HUES6 (cell line): ENCODE results near the gene KCNN3.

Source experiments
- H3K27ac ChIP-seq: 2 replicates; pipeline ENCODE4 v1.7.0; 2013; ENCODE audit warnings: low read depth, mild to moderate bottlenecking, low read length, inconsistent platforms
- H3K27me3 ChIP-seq: 2 replicates; pipeline ENCODE4 v1.6.1; 2013; ENCODE audit warnings: low read length; ENCODE audit not compliant: control insufficient read depth, insufficient read depth
- H3K36me3 ChIP-seq: 2 replicates; pipeline ENCODE4 v1.6.1; 2013; ENCODE audit warnings: low read length; ENCODE audit not compliant: control insufficient read depth, insufficient read depth
- H3K4me1 ChIP-seq: 2 replicates; pipeline ENCODE4 v1.6.1; 2013; ENCODE audit warnings: low read length; ENCODE audit not compliant: control insufficient read depth, insufficient read depth
- H3K4me3 ChIP-seq: 2 replicates; pipeline ENCODE4 v1.5.1; 2013; ENCODE audit warnings: low read depth, low read length
- H3K9ac ChIP-seq: one replicate; pipeline ENCODE4 v1.6.1; 2013; ENCODE audit warnings: mild to moderate bottlenecking, low read length
- H3K9me3 ChIP-seq: 2 replicates; pipeline ENCODE4 v1.6.1; 2013; ENCODE audit warnings: low read depth, low read length; ENCODE audit not compliant: control insufficient read depth, insufficient read depth

The KCNN3 gene

DNA sequence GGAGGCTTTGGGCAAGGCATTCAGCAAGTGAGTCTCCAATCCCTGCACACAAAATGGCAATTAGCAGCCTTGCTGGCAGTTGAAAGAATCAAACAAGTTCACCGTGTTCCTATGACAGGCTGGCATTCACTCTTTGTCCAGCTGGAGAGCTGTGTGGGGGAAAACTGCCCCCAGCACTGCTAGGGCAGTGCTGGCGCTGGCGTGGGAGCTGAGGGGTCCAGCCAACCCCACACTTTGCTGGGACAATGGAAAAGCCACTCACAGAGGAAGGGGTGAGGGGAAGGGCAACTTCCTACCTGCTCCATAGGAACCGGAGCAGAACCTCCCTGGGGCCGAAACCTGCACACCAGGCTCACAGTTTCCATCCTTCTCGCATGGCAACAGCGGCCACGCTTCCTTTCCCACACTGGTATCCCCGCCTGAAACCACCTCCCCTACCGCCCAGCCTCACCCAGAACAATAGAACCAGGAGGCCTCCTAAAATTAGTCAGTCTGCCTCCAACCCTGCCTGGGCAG is 26.7 kb upstream of the KCNN3 start:
- Histone ChIP-seq H3K9me3 (no peaks in the 10 kb centered on the region), H3K4me1 (no peaks in the 10 kb centered on the region), H3K9ac (no peak overlapping the region)

DNA sequence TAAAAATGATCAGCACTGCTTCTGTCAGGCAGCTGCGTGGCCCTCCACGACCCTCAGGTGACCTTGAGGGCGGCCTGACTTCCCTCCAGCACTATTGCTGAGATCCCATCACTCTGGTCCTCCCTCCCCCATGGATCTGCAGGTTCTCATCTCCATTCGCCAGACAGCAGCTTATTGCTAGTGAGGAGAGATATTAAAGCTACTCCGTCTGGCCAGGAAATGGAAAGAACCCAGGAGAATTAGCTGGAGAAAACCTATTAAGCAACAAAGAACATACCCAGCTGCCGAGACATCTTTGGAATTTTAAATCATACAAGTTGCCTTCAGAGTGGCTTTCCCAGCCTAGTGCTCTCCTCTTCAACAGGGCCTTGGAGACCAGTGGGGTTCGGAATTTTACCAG is 25.7 kb upstream of the KCNN3 start:
- H3K4me1 ChIP-seq, result no peaks in the 10 kb centered on the region
- no peaks in the 10 kb centered on the region for H3K36me3 ChIP-seq
- H3K27ac ChIP-seq, result no peak overlapping the region
- no peak overlapping the region for H3K4me3 ChIP-seq
- no peak overlapping the region for H3K9ac ChIP-seq
- H3K27me3 ChIP-seq, result no peaks in the 10 kb centered on the region
- no peaks in the 10 kb centered on the region for H3K9me3 ChIP-seq

More for the DNA sequence above, 26.7 kb upstream of the KCNN3 start:
- H3K36me3 ChIP-seq, result no peaks in the 10 kb centered on the region
- H3K27me3 ChIP-seq, result no peaks in the 10 kb centered on the region
- no peak overlapping the region for H3K27ac ChIP-seq
- no peak overlapping the region for H3K4me3 ChIP-seq

DNA sequence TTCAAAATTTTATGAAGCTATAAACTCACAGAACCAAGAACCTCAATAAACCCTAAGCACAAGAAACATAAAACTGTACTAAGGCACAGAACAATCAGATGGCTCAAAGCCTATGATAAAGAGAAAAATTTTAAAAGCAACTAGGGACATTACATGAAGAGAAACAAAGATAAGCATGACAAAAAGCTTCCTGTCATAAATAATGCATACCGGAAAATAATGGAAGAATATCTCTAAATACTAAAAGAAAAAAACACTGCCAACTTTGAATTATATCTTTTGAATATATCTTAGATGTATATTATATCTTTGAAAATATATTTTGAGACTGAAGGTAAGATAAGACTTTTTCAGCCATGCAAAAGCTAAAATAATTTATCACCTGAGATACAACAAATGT is 21.4 kb upstream of the KCNN3 start:
- H3K9me3 ChIP-seq, result no peaks in the 10 kb centered on the region
- no peak overlapping the region for H3K9ac ChIP-seq
- no peak overlapping the region for H3K27ac ChIP-seq
- no peaks in the 10 kb centered on the region for H3K27me3 ChIP-seq
- no peaks in the 10 kb centered on the region for H3K36me3 ChIP-seq
- no peaks in the 10 kb centered on the region for H3K4me1 ChIP-seq
- no peak overlapping the region for H3K4me3 ChIP-seq

DNA sequence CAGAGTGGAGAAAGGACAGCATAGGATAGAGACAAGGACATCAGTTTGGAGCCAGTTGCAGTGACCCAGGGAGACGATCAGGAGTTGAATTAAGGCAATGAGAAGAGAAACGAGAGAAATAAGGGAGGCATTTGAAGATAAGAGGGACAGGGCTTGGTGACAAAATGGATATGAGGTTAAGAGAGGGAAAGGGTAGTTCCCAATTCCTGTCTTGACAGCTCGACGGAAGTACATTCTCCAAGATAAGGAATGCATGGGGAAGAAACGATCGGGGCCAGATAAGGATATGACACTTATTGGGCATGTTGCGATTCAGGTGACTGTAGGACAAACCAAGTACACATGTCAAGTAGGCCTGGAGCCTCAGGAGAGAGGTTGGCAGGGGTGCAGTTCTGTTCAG is 18.7 kb upstream of the KCNN3 start:
- Histone ChIP-seq H3K27me3 (no peaks in the 10 kb centered on the region), H3K27ac (no peak overlapping the region), H3K9ac (no peak overlapping the region), H3K36me3 (no peaks in the 10 kb centered on the region), H3K4me1 (no peaks in the 10 kb centered on the region), H3K4me3 (no peak overlapping the region), H3K9me3 (no peaks in the 10 kb centered on the region)

DNA sequence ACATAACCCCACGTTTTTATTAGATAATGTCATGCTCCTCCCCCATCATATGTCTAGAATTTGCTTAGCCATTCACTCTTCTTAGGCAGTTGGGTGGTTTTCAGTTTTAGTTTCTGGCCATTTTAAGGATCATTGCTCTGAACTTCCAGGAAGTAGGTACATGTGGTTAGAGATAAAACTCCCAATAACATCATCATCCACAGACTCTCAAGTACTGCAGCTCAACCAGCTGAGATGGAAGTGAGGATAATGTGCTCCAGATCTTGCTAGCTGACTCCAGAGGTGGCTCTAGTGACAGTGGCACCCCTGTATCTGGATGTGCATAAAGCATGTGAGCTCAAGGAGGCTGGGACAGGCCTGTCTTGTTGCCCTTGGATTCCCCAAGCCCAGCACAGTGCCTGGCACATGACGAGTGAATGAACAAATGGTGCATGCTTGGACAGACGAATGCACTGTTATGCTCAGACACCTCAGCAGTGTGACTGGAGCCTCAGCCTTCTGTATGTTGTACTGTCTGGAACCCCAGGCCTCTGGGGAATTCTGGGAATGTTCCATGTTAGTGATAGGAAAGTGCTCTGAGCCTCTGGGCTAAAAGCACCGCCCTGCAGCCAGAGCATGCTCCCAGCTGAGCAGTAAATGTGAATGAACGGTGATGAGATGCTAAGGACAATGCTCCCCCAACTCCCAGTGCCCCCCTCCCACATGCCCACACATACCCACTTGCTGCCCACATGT is 16.4 kb upstream of the KCNN3 start:
- Histone ChIP-seq H3K4me1 (peaks cover 7% of the 10 kb centered on the region; the same call in 1 of the 2 replicates), H3K36me3 (no peaks in the 10 kb centered on the region), H3K27ac (no peak overlapping the region), H3K9ac (no peak overlapping the region), H3K27me3 (no peaks in the 10 kb centered on the region), H3K9me3 (no peaks in the 10 kb centered on the region), H3K4me3 (no peak overlapping the region)

DNA sequence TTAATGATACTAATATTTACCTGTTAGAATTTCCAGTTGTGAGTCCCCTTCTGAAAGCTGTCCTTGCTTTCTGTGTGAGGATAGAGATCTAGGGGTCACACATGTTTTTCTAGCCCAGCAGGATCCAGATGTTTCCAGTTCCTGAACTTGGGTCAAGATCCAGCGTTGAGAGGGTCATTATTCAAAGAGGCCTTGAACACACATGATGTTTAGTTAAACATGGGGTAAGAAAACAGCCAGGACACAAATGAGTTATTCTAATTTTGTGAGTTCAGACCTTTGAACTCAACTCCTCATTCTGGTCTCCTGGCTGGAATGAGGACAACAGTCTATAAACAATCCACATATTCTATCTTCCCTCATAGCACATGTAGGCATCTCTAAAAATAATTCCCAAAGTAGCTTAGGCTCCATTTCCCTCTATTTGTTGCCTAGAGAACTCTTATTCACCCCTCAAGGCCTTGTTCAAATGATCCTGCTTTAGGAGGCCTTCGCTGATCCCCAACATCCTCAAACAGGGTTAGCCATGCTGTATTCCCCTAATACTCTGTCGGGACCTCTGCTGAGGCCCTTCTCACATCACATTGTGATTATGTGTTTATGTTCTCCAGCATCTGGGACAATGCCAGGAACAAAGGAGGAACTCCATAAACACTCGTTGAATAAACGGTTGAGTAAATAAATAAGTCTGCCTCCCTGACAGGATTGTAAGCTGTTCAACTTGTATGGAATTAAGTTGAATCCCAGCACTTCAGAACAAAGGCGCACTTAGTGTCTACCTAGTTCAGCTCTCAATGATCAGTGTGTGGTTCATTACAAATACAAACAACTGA is 15.0 kb upstream of the KCNN3 start:
- Histone ChIP-seq H3K9me3 (no peaks in the 10 kb centered on the region), H3K9ac (no peak overlapping the region), H3K4me1 (peaks cover 7% of the 10 kb centered on the region; the same call in 1 of the 2 replicates), H3K36me3 (no peaks in the 10 kb centered on the region), H3K4me3 (no peak overlapping the region), H3K27me3 (no peaks in the 10 kb centered on the region), H3K27ac (no peak overlapping the region)

DNA sequence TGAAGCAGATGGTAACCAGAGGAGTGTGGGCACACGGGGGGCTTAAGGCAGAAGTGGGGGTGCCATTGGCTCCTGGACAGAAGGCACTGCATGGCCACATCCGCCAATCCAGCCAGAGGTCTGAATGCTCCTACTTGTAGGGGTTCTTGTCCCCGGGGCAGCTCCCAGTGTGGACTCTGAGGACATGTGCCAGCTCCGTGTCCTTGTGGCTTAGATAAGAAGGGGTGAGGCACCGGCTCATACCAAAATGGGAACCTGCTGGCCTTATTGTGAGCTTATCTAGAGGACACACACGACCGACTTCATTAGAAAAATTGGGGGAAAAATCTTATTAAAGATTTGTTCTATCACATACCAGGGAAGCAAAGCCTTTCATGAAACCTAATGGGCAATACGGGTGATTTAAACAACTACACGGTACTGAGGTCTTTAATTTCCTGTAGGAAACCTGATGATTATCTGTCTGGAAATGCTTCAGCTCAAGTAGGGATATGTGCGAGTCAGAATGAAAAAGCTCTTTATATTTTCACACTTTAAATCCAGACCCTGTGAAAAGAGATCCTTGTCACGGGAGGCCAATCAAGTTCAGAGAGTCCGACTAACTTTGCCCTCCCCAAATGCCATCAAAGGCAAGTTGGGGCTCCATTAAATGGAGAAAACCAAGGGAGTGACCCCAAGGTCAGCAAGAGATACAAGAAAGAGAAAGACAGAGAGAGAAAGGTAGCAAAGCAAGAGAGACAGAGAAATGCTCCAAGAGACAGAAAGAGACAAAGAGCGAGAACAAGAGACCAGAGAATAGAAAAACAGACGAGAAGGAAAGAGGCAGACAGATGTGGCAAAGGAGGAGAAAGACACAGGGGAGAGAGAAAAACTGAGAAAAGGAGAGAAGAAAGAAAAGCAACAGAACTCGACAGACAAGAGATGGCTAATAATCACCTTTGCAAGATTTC is 14.1 kb upstream of the KCNN3 start:
- H3K4me3 ChIP-seq, result no peak overlapping the region
- H3K9ac ChIP-seq, result no peak overlapping the region
- H3K9me3 ChIP-seq, result no peaks in the 10 kb centered on the region
- H3K27ac ChIP-seq, result no peak overlapping the region
- no peaks in the 10 kb centered on the region for H3K36me3 ChIP-seq
- H3K4me1 ChIP-seq, result peaks cover 7% of the 10 kb centered on the region; the same call in 1 of the 2 replicates
- H3K27me3 ChIP-seq, result no peaks in the 10 kb centered on the region

DNA sequence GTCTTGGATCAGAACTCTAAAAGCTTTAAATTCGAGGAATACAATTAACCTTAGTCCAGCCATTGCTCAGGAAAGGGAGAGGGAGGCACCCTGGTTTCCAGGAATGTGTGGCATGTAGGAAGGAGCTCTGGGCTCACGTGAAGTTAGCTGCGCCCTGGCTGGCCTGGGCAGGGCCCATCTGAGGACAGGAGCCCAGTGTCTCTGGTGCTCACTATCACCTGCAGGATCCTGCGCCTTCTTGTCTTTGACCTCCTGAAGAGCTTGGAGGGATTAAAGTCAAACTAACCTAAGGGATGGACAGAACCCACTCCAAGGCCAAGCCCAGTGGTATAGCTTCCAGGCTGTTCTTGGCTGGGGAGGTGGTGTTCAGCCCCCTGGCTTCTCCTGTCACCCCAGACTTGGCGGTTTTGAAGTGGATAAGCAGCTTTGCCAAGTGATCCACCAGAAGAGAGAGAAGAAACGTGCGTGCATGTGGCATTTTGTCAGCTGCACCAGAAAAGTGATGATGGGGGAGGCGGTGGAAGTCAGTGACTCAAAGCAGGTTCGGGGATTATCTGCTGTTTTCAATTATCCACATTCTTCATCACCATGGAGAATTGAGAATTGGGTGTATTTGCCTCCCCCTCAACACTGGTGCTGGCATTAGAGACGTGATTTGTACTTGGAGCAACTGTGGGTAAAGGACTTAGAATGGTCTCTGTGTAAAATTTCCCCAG is 11.9 kb upstream of the KCNN3 start:
- Histone ChIP-seq H3K9ac (no peak overlapping the region), H3K36me3 (no peaks in the 10 kb centered on the region), H3K4me3 (no peak overlapping the region), H3K27me3 (no peaks in the 10 kb centered on the region), H3K9me3 (no peaks in the 10 kb centered on the region), H3K4me1 (peaks cover 7% of the 10 kb centered on the region; the same call in 1 of the 2 replicates), H3K27ac (no peak overlapping the region)

DNA sequence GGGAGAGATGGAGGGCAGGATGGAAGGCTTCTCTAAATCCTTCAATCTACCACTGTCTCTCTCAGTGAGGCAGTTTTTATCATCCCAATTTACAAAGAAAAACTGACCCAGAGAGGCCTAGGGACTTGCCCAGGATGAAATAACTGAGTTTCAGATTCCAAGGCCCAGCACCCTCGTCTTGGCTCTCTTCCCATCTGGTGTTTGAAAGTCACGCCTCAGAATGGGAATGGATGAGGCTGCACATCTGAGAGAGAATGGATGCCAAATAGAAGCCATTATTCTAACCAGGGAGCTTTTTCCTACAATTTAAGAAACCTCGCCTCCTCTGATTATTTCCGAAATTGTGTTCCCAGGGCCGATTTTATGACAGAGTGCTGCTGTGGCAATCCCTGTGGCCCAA is 10.6 kb upstream of the KCNN3 start:
- Histone ChIP-seq H3K36me3 (no peaks in the 10 kb centered on the region), H3K27me3 (no peaks in the 10 kb centered on the region), H3K27ac (no peak overlapping the region), H3K4me3 (no peak overlapping the region), H3K9me3 (no peaks in the 10 kb centered on the region), H3K4me1 (peaks cover 7% of the 10 kb centered on the region; the same call in 1 of the 2 replicates), H3K9ac (no peak overlapping the region)

DNA sequence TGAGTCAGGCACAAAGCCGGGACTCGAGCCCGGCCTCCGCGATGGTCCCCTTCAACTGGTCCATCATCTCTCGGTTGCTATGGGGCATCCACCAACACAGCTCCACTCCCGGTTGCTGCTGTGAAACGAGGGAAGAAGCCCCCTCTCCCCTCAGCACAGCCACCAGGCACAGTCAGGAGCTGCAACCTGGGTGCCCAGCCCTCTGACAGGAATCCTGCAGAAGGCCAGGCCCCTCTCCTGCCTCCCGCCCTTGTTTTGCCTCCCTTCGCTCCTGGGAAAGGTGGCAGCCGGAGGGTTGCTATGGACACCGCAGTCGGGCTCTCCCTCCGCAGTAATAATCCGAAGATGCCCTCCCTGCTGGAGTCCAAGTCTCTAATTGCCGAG is 8.9 kb upstream of the KCNN3 start:
- Histone ChIP-seq H3K4me3 (no peak overlapping the region), H3K27ac (no peak overlapping the region), H3K27me3 (no peaks in the 10 kb centered on the region), H3K4me1 (peaks cover 7% of the 10 kb centered on the region; the same call in 1 of the 2 replicates), H3K36me3 (no peaks in the 10 kb centered on the region), H3K9me3 (no peaks in the 10 kb centered on the region), H3K9ac (no peak overlapping the region)
